Measurements from ENCODE around the gene NRL.
A peak's percentile ranks its signal among the peaks of the same experiment; 100 is the strongest.
"Not testable (repeated sequence)": the region's sequence is repeated elsewhere in the genome, so short reads cannot be mapped to it uniquely, and the experiment has no call there.

NRL gene

DNA sequence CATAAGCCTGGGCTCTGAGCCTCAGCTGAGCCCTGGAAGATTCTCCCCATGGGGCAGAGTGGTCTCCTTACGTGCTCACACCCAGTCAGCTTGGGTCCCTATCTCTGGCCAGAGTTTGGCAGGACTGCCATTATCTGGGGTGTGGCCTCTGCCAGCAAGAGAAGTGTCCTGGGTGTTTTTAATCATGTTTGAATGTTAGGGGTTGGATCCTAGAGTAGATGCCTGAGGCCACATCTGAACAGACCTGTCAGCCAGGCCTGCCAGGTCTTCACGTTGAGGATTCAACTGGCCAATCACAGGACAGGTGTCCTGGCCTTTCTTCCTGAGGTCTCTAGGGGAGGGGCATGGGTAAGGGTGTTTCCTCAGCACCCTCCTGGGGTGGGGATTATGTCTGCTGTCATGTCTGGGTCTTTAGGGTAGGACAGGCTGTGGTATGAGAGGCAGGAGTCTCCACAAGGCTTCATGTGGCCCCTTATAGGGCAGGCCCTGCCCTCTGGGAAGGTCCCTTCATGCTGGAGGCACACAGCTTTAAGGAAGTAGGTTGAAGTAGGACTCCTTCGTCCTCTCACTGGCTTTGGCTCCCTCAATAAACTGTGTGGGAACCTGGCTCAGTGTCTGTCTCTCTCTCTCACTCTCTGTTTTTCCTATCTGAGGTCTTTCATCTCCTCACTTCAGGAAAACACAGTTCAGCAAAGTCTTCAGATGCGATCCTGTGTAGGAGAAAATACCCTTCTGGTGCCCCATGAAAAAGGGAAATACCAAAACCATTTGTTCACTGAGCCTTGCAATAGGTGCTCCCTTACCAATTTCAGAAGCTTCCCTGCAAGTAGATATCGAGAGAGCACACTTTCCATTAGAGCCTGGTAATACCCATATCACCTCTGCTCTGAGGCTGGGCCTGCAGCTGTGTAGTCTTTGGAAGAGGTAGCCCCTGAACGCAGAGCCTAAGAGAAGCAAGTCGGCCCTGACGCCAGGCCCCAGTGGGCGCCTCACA, 9.0 kb upstream of the NRL start:
- no peak for DNase-seq (ENCODE audit: low spot score)

DNA sequence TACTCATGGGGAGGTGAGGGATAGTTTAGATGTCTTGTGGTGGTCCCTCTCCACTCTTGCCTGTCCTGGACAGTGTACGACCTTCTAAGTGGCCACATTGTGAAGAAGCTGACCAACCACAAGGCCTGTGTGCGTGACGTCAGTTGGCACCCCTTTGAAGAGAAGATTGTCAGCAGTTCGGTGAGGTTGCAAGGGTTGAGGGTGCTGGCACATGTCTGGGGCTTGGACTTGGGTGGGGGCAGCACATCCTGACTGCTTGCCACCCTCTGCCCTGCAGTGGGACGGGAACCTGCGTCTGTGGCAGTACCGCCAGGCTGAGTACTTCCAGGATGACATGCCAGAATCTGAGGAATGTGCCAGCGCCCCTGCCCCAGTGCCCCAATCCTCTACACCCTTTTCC, 8.1 kb upstream of the NRL start:
- no peak for DNase-seq (ENCODE audit: low spot score)

DNA sequence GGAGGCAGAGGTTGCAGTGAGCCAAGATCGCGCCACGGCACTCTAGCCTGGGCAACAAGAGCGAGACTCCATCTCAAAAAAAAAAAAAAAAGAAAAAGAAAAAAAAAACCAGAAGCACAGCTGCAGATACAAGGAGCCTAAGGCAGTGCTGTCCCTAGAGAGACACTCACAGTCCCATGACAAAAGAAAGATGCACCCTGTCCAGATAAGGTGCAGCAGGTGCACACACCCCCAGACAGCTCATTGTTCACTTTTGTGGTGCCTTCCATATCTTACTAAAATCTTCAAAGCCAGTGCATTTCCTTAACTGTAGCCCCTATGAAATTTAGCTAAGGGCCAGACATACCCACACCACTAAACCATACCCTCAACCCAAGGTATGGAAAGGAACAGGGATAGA, 7.7 kb upstream of the NRL start:
- no peak for DNase-seq (ENCODE audit: low spot score)

GRCh38 chr14:24121210-24121609, 6.5 kb upstream of the NRL start:
- DNase-seq (ENCODE audit: low spot score), result no peak

GRCh38 chr14:24119691-24120090, 4.9 kb upstream of the NRL start:
- DNase-seq (ENCODE audit: low spot score), result no peak

- DNase-seq (ENCODE audit: low spot score), result no peak
Observed at GRCh38 chr14:24117179-24117578, 2.4 kb upstream of the NRL start.

- no peak for DNase-seq (ENCODE audit: low spot score)
Observed at GRCh38 chr14:24116128-24116814, 1.5 kb upstream of the NRL start.

DNA sequence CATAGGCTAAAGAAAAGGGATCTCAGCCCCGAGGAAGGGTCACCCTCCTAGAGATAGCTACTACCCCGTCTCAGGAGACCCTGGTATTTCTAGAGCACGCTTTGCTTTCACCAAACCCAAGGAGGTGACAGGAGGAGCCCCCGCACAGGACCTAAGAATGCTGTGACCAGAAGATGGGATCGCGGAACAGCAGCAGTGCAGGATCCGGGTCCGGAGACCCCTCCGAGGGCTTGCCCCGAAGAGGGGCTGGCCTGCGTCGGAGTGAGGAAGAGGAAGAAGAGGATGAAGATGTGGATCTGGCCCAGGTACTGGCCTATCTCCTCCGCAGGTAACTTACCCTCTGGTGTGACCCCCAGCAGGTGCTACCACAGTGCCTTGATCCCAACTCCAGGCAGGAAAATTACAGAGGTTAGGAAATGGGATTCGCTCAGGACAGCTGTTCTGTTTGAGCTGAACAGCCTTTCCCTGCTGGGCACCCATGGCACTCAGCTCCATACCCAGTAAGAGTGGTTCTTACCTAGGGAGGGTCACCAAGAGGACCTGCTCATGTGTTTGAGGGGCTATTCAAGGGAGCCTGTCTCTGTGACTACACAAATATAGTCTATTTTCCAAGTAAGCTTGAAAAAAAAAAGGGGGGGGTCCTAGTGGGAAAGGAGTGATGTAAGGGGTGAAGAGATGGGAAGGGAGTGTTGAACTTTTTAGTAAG, 826 bp upstream of the NRL start:
- DNase-seq (ENCODE audit: low spot score), result no peak

DNA sequence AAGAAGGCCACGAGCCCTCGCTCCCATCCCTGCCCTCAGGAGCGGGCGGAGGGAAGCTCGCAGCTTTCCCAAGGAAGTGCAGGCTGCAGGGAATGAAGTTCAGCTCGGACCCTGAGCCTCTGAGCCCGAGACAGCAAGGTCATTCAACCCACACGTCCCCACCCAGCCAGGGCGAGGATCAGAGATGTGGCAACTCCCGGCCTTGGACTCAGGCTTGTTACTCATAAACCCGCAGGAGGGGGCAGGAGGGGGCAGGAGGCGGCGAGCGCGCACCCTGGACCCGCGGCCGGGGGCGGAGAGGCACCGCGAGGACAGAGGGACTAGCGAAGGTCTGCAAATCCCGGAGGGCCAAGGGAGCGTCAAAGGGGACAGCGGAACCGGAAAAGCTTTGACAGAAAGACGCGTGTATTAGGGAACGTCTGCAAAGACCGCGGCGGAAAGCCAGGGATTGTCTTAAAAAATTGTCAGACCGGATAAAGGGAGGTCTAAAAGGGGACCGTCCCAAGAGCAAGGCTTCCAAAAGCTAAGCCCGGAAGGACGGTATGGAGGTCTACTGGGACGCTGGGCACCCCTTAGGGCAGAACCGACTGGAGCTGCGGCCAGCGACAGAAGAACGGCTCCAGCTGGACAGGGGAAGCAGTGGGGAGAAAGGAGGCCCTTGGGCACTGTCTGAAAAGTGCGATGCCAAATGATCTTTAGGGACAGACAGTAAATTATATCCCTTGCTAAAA, 783 bp downstream of the NRL start:
- peak; percentile 81 for DNase-seq (ENCODE audit: low spot score)

DNA sequence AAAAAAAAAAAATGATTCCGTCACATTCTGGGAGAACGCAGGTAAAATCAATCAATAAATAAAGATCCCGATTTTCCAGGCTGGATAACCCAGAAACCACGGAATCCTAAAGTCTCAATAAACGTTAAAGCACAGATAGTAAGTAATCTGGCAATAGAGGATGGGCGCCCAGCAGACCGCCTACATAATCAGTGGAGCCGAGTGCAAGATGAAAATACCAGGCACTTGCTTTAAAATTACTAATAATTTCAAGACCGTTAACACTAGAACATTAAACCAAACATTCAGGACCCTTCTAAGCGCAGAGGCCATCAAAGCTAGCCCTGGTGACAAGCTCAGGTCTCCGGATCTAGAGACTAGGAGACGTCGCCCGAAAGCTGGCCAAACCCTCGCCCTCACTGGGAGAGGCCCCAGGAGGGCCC, 1.4 kb downstream of the NRL start:
- no peak for DNase-seq (ENCODE audit: low spot score)

- no peak for DNase-seq (ENCODE audit: low spot score)
Observed at GRCh38 chr14:24110523-24110922, 4.2 kb downstream of the NRL start.

- no peak for DNase-seq (ENCODE audit: low spot score)
Observed at GRCh38 chr14:24110060-24110459, 4.7 kb downstream of the NRL start.

DNA sequence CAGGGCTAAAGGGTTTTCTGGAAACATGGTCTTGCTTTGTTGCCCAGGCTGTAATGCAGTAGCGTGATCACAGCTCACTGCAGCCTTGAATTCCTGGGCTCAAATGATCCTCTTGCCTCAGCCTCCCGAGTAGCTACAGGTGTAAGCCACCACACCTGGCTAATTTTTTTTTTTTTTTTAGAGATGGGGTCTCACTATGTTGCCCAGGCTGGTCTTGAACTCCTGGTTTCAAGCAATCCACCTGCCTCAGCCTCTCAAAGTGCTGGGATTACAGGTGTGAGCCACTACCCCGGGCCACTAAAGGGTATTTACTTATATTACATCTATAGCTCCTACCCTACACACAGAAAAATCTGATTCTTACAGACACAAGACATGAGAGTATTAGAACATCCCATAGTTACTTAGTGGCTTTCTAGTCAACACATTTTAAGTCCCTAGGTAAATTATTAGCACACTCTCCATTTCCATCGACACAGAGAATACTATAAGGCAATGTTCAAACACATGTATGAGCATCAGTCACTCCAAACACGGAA, 6.3 kb downstream of the NRL start:
- DNase-seq (ENCODE audit: low spot score), result no peak

- DNase-seq (ENCODE audit: low spot score), result no peak
Observed at GRCh38 chr14:24106672-24107271, 8.0 kb downstream of the NRL start.

GRCh38 chr14:24105609-24106239, 9.0 kb downstream of the NRL start:
- not testable (repeated sequence) for DNase-seq (ENCODE audit: low spot score)

- no peak for DNase-seq (ENCODE audit: low spot score)
Observed at GRCh38 chr14:24103451-24103850, 11.3 kb downstream of the NRL start.

DNA sequence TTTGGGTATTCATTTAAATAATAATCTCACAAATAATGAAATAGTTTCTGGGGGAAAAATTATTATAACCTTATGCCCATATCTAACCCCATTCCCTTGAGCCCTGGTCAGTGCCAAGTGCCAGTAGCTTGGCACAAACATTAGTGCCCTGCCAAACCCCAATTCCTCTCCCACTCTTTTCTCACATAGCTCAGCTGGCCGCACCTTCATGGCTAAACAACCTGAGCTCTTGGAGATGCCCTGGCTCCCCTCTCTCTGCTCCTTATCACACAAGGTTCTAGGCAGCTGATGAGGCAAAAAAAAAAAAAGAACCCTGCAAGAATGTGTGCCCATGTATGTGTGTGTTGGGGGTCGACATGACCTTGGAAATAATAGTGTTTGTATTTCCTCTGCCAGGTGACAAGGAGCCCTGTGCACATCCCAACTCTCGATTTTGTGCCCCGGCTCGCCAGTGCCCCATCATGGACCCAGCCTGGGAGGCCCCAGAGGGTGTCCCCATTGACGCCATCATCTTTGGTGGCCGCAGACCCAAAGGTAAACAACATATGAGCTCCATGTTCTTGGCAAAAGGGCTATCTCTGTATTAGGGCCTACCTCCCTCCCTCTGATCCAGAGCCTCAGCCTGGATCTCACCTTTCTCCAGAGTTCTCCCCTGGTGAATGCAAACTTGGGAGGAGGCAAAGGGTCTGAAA, 12.2 kb downstream of the NRL start:
- no peak for DNase-seq (ENCODE audit: low spot score)

GRCh38 chr14:24100982-24101494, 13.7 kb downstream of the NRL start:
- no peak for DNase-seq (ENCODE audit: low spot score)

DNA sequence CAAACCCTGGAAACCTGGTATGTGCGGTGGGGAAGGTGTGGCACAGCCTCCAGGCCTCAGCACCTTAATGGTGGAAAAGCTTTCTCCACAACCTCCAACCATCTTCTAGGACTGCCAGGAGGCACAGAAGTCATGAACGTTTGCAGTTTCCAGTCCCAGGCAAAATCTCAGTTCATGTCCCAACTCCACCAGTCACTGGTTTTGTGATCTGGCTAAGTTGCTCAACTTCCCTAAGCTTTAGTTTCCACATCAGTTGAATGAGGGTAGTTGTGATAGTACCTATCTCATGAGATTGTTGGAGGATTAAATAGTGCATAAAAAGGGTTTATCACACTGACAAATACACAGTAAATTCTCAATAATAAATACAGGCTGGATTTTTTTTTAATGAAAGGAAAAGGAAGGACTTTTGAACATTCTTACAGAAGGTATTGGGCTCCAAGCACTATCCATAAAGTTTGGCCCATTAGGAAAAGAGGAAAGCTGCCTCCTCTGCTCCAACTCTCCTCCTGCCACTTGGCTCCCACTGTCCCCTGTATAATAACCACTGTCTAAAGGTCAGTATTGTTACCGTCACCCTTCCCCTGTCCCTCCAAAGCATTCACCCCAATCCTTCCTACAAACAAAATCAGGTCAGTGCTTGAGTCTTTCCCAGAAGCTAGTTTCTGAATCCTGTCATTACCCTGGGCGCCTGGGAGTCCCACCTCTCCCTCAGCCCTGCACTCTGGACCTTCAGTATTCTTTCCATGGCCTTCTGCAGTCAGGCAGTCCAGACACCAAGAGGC, 14.4 kb downstream of the NRL start:
- DNase-seq (ENCODE audit: low spot score), result no peak
